GM13977 (cell line): Measurements from ENCODE around the gene RNF103.

Source experiments
- DNase-seq: peaks from one replicate; pipeline ENCODE4 v3.0.0; 2012; ENCODE audit warnings: low spot score
- CTCF ChIP-seq: IDR thresholded peaks from 2 replicates; pipeline ENCODE4 v1.5.1; 2012; ENCODE audit warnings: mild to moderate bottlenecking, control low read depth; ENCODE audit not compliant: insufficient read depth; ENCODE audit errors: extremely low read depth, missing control alignments
- in situ Hi-C: fragments of 300-500 bp; cut with MboI; formaldehyde crosslinking; loops from one replicate; pipeline ENCODE4 v1.12.0; 2022; ENCODE audit warnings: low sequenced_read_pairs, low pct_unique_long_range_greater_than_20kb, mixed read lengths, inconsistent platforms; ENCODE audit not compliant: unreplicated experiment

RNF103 gene

DNA sequence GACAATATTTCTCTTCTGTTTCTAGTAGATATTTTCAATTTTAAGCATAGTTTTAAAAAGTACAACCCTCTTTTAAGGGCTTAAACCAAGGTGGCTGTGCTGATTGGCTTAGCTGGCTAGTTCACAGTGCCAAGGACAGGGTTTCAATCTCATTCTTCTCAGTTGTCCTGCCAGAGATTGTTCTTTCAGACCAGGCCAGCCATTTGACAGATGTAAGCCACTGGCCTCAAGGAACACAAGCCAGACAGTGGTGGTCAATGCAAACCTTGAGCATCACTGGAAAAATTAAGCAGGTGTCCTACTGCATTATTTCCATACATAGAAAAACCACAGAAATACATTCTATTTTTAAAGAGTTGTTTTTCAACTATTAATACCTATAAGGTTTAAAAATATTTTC, 5.9 kb downstream of the RNF103 start:
- in situ Hi-C loops, result no loop called here
- no peak for DNase-seq
- no peak for TF ChIP-seq CTCF

DNA sequence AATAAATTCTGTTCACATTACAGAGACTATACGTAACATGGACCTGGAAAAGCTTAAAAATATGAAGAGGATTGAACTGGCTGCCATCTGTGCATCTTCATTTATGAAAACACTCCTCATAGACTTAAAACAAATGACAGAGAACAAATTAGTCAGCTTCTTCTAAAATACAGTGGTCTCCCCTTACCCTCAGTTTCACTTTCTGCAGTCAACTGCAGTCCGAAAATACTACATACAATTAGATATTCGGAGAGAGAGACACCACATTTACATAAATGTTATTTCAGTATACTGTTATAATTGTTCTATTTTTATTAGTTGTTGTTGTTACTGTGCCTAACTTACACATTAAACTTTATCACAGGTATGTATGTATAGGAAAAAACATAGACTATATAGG, 6.5 kb downstream of the RNF103 start:
- peak; percentile 28 for DNase-seq
- TF ChIP-seq CTCF, result no peak
- in situ Hi-C loops, result no loop called here

- no peak for TF ChIP-seq CTCF
- in situ Hi-C loops, result no loop called here
- DNase-seq, result no peak
Observed at GRCh38 chr2:86616502-86616901, 7.2 kb downstream of the RNF103 start.

- no peak for DNase-seq
- in situ Hi-C loops, result no loop called here
- no peak for TF ChIP-seq CTCF
Observed at GRCh38 chr2:86615596-86615995, 8.1 kb downstream of the RNF103 start.

GRCh38 chr2:86613515-86613914, 10.2 kb downstream of the RNF103 start:
- DNase-seq, result no peak
- in situ Hi-C loops, result no loop called here
- TF ChIP-seq CTCF, result no peak

GRCh38 chr2:86610871-86611270, 12.8 kb downstream of the RNF103 start:
- no peak for DNase-seq
- in situ Hi-C loops, result no loop called here
- TF ChIP-seq CTCF, result no peak

DNA sequence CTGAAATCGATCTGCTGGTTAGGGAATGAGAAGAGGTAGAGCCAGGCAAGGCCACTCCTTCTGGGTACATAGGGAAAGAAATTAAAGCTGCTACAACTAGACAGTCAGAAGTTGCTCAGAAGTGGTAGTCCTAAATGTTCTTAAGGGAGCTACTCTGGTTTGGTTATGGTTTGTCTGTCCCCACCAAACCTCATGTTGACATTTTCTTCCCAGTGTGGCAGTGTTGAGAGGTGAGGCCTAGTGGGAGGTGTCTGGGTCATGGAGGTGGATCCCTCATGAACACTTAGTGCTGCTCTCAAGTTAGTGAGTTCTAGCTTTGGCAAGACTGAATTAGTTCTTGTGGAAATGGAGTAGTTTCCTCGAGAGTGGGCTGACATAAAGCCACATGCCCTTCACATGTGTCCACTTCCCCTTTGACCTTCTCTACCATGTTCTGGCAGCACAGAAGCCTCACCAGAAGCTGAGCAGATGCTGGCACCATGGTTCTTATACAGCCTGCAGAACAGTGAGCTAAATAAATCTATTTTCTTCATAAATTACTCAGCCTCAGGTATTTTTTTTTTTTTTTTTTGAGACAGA, 14.7 kb downstream of the RNF103 start:
- no peak for DNase-seq
- TF ChIP-seq CTCF, result no peak
- in situ Hi-C loops, result no loop called here
